ENCODE results near the gene LINC01488. TPM values are rescaled to one million over a fixed set of nuclear protein-coding genes. Genes with fewer than 3 reads are reported as not detected.

LINC01488 gene
- total RNA-seq, 6 donors from 2014 or later = not detected

- no peak overlapping the region for H3K27ac ChIP-seq
- H3K4me3 ChIP-seq = no peak overlapping the region
- peaks cover 0 to 15% (median 8%) of the 10 kb centered on the region in 4 donors for H3K4me1 ChIP-seq
- no peaks in the 10 kb centered on the region for H3K27me3 ChIP-seq
- DNase-seq (no peak), ATAC-seq (ENCODE audit: low FRiP score in 2 of 2) (no peak)
- H3K9me3 ChIP-seq = peaks cover 0 to 8% (median 0%) of the 10 kb centered on the region in 4 donors
- no peaks in the 10 kb centered on the region for H3K36me3 ChIP-seq
- TF ChIP-seq CTCF (IDR thresholded peaks at IDR 0.05) = no peak
- TF ChIP-seq EP300 (IDR thresholded peaks at IDR 0.05) = no peak
- TF ChIP-seq POLR2A (IDR thresholded peaks at IDR 0.05) = no peak
- TF ChIP-seq POLR2AphosphoS5 (IDR thresholded peaks at IDR 0.05) = no peak
- WGBS, 2 donors = 92 to 93% methylated on average over 16 of the region's 16 CpGs
Measured at GRCh38 chr11:69477086-69477485, 4.4 kb upstream of the LINC01488 start.

DNA sequence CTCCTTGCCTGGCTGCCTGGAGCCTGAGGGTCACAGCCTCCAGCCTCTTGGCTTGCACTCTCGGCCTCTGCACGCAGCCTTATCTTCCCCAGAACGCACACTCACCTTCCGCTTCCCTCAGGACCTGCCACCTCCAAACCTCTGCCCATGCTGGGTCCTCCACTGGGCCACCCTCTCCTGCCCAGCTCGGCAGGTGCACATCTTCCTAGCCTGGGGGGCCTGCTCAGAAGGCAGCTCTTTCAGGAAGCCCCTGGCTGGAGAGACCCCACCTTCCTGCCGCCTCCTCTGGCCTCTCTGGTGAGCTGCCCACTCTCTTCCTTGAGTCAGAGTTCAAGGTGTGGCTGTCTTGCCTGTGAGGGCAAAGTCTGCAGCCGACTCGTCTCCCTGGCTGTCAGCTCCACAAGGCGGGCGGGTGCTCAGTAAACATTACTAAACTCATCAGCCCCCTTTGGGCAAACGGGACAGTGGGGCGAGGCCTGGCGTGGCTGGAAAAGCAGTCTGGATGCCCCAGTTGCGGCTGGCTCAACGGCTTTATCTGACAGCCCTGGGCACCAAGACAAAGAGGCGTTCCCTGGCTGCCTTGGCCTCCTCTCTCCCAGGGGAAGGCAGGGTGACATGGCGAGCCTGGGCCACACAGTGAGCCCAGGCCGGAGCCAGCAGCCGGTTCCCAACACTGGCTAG, 1.7 kb upstream of the LINC01488 start:
- ATAC-seq (ENCODE audit: low FRiP score in 2 of 2) = peak in 1 of 2 donors; percentile 7
- WGBS, 2 donors = 83 to 91% methylated on average over 5 to 17 of the region's 19 CpGs
- Histone ChIP-seq H3K4me1 (peaks cover 8 to 25% (median 20%) of the 10 kb centered on the region in 4 donors), H3K4me3 (no peak overlapping the region), H3K9me3 (no peaks in the 10 kb centered on the region), H3K36me3 (no peaks in the 10 kb centered on the region), H3K27me3 (no peaks in the 10 kb centered on the region), H3K27ac (no peak overlapping the region)
- no peak for DNase-seq
- no peak for TF ChIP-seq POLR2AphosphoS5 (IDR thresholded peaks at IDR 0.05)

GRCh38 chr11:69480547-69481392, 693 bp upstream of the LINC01488 start:
- H3K4me1 ChIP-seq = peaks cover 8 to 28% (median 23%) of the 10 kb centered on the region in 4 donors
- ATAC-seq (ENCODE audit: low FRiP score in 2 of 2) = peak in 1 of 2 donors; percentile 25
- H3K27ac ChIP-seq = no peak overlapping the region
- DNase-seq = no peak
- no peaks in the 10 kb centered on the region for H3K36me3 ChIP-seq
- no peak overlapping the region for H3K4me3 ChIP-seq
- TF ChIP-seq CTCF (IDR thresholded peaks at IDR 0.05) (no peak), POLR2AphosphoS5 (IDR thresholded peaks at IDR 0.05) (no peak), POLR2A (IDR thresholded peaks at IDR 0.05) (no peak), EP300 (IDR thresholded peaks at IDR 0.05) (no peak)
- H3K9me3 ChIP-seq = no peaks in the 10 kb centered on the region
- 44 to 57% methylated on average over 11 to 13 of the region's 13 CpGs for WGBS, 2 donors
- no peaks in the 10 kb centered on the region for H3K27me3 ChIP-seq

- no peaks in the 10 kb centered on the region for H3K36me3 ChIP-seq
- TF ChIP-seq CTCF (IDR thresholded peaks at IDR 0.05) (no peak), POLR2A (IDR thresholded peaks at IDR 0.05) (no peak), EP300 (IDR thresholded peaks at IDR 0.05) (no peak), POLR2AphosphoS5 (IDR thresholded peaks at IDR 0.05) (no peak)
- no peaks in the 10 kb centered on the region for H3K27me3 ChIP-seq
- ATAC-seq (ENCODE audit: low FRiP score in 2 of 2) (no peak), DNase-seq (no peak)
- no peaks in the 10 kb centered on the region for H3K9me3 ChIP-seq
- no peak overlapping the region for H3K4me3 ChIP-seq
- 79 to 87% methylated on average over 2 of the region's 2 CpGs for WGBS, 2 donors
- peaks cover 8 to 37% (median 25%) of the 10 kb centered on the region in 4 donors for H3K4me1 ChIP-seq
- H3K27ac ChIP-seq = no peak overlapping the region
Measured at GRCh38 chr11:69482322-69482721, 859 bp downstream of the LINC01488 start.

DNA sequence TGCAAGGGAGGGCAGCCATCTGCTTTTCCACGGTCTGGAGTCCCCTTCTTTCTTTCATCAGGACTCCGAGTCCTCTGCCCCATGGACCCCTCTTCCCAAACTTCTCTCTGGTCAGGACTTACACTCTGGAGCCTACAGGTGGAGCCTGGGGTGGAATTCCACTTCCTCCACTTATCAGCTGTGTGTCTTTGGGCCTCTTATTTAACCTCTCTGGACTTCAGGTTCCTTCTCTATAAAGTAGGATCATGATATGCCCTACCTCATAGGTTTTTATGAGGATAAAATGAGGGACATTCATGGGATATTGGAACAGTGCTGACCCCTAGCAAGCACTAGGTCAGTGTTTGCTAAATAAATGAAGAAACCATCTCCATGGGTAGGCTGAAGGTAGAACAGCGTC, 1.7 kb downstream of the LINC01488 start:
- no peaks in the 10 kb centered on the region for H3K27me3 ChIP-seq
- WGBS, 2 donors = 77 to 89% methylated on average over 3 of the region's 3 CpGs
- DNase-seq (no peak), ATAC-seq (ENCODE audit: low FRiP score in 2 of 2) (no peak)
- peak overlapping the region in 1 of 4 donors; percentile 40 for H3K27ac ChIP-seq
- no peak overlapping the region for H3K4me3 ChIP-seq
- H3K9me3 ChIP-seq = no peaks in the 10 kb centered on the region
- H3K4me1 ChIP-seq = peaks cover 8 to 37% (median 25%) of the 10 kb centered on the region in 4 donors
- H3K36me3 ChIP-seq = no peaks in the 10 kb centered on the region
- no peak for TF ChIP-seq POLR2A (IDR thresholded peaks at IDR 0.05)
- TF ChIP-seq CTCF (IDR thresholded peaks at IDR 0.05) = no peak
- no peak for TF ChIP-seq POLR2AphosphoS5 (IDR thresholded peaks at IDR 0.05)
- TF ChIP-seq EP300 (IDR thresholded peaks at IDR 0.05) = no peak

All from upper lobe of left lung (tissue), 6 donors.